Measurements from ENCODE around the gene SMIM44.

Gene SMIM44

GRCh38 chr19:3477506-3477905 is 5.7 kb downstream of the SMIM44 start:
- DNase-seq (ENCODE audit: low spot score), result no peak

- no peak for DNase-seq (ENCODE audit: low spot score)
These were observed 6.4 kb downstream of the SMIM44 start for GRCh38 chr19:3476830-3477229.

GRCh38 chr19:3475449-3475848 is 7.8 kb downstream of the SMIM44 start:
- no peak for DNase-seq (ENCODE audit: low spot score)

GRCh38 chr19:3474614-3475013 is 8.6 kb downstream of the SMIM44 start:
- DNase-seq (ENCODE audit: low spot score), result no peak

- no peak for DNase-seq (ENCODE audit: low spot score)
These were observed 9.2 kb downstream of the SMIM44 start for GRCh38 chr19:3474010-3474409.

GRCh38 chr19:3471954-3472655 is 11.1 kb downstream of the SMIM44 start:
- DNase-seq (ENCODE audit: low spot score), result peak; percentile 83

- no peak for DNase-seq (ENCODE audit: low spot score)
These were observed 12.6 kb downstream of the SMIM44 start for GRCh38 chr19:3470500-3471128.

- DNase-seq (ENCODE audit: low spot score), result no peak
These were observed 13.4 kb downstream of the SMIM44 start for GRCh38 chr19:3469638-3470499.

GRCh38 chr19:3468211-3468610 is 15.0 kb downstream of the SMIM44 start:
- DNase-seq (ENCODE audit: low spot score), result no peak

GRCh38 chr19:3467437-3468198 is 15.6 kb downstream of the SMIM44 start:
- no peak for DNase-seq (ENCODE audit: low spot score)

- no peak for DNase-seq (ENCODE audit: low spot score)
These were observed 16.6 kb downstream of the SMIM44 start for GRCh38 chr19:3466635-3467034.

GRCh38 chr19:3465552-3465951 is 17.7 kb downstream of the SMIM44 start:
- DNase-seq (ENCODE audit: low spot score), result no peak

GRCh38 chr19:3464587-3465235 is 18.5 kb downstream of the SMIM44 start:
- no peak for DNase-seq (ENCODE audit: low spot score)

- no peak for DNase-seq (ENCODE audit: low spot score)
These were observed 19.3 kb downstream of the SMIM44 start for GRCh38 chr19:3463714-3464586.

- no peak for DNase-seq (ENCODE audit: low spot score)
These were observed 20.1 kb downstream of the SMIM44 start for GRCh38 chr19:3462991-3463713.

GRCh38 chr19:3459965-3460582 is 23.2 kb downstream of the SMIM44 start:
- no peak for DNase-seq (ENCODE audit: low spot score)

- peak; percentile 97 for DNase-seq (ENCODE audit: low spot score)
These were observed 24.0 kb downstream of the SMIM44 start for GRCh38 chr19:3459089-3459881.

GRCh38 chr19:3458229-3459088 is 24.8 kb downstream of the SMIM44 start:
- DNase-seq (ENCODE audit: low spot score), result no peak
